Measurements from ENCODE around the gene ZNRD2.

ZNRD2 gene

GRCh38 chr11:65613091-65613928, 43.0 kb downstream of the ZNRD2 start:
- Histone ChIP-seq H3K9ac (ENCODE audit: insufficient read length) (peak overlapping the region; percentile 90), H3K27ac (peak overlapping the region; percentile 79), H3K4me3 (peak overlapping the region; percentile 91), H3K9me3 (ENCODE audit: low read depth, low read length) (no peaks in the 10 kb centered on the region), H3K36me3 (ENCODE audit: insufficient read depth, low read length) (peaks cover 11% of the 10 kb centered on the region; the same call in 1 of the 2 replicates)
- DNase-seq (ENCODE audit: low read depth, low spot score): no peak
- TF ChIP-seq EZH2 (IDR thresholded peaks at IDR 0.05): no peak
- no peak for TF ChIP-seq POLR2AphosphoS5 (IDR thresholded peaks at IDR 0.05; ENCODE audit: borderline replicate concordance, low read depth, low read length)
- TF ChIP-seq FOXP2 (optimal IDR thresholded peaks at IDR 0.05; ENCODE audit: control extremely low read depth, extremely low read length, insufficient read depth): no peak

GRCh38 chr11:65615229-65615949, 45.1 kb downstream of the ZNRD2 start, which contains the start of gene PCNX3:
PCNX3 (plus strand) TSS chr11:65615776; CDS start chr11:65616312, 536 bp downstream.
- Histone ChIP-seq H3K4me3 (peak within 1 kb of the TSS; percentile 91), H3K9me3 (ENCODE audit: low read depth, low read length) (no peaks in the 10 kb centered on the region), H3K9ac (ENCODE audit: insufficient read length) (peak within 1 kb of the TSS; percentile 90), H3K36me3 (ENCODE audit: insufficient read depth, low read length) (peaks cover 21% of the 10 kb centered on the region; the same call in 1 of the 2 replicates), H3K27ac (peak within 1 kb of the TSS; percentile 90)
- peak; percentile 100 for DNase-seq (ENCODE audit: low read depth, low spot score)
- TF ChIP-seq FOXP2 (optimal IDR thresholded peaks at IDR 0.05; ENCODE audit: control extremely low read depth, extremely low read length, insufficient read depth) (no peak), POLR2AphosphoS5 (IDR thresholded peaks at IDR 0.05; ENCODE audit: borderline replicate concordance, low read depth, low read length) (peak; percentile 65; the same call in 1 of the 2 replicates)

- no peak for DNase-seq (ENCODE audit: low read depth, low spot score)
- Histone ChIP-seq H3K4me3 (peak overlapping the region; percentile 91), H3K9me3 (ENCODE audit: low read depth, low read length) (no peaks in the 10 kb centered on the region), H3K36me3 (ENCODE audit: insufficient read depth, low read length) (peaks cover 21% of the 10 kb centered on the region; the same call in 1 of the 2 replicates), H3K27ac (peak overlapping the region; percentile 55; the same call in 1 of the 2 replicates), H3K9ac (ENCODE audit: insufficient read length) (peak overlapping the region; percentile 89)
- TF ChIP-seq FOXP2 (optimal IDR thresholded peaks at IDR 0.05; ENCODE audit: control extremely low read depth, extremely low read length, insufficient read depth) (no peak), POLR2AphosphoS5 (IDR thresholded peaks at IDR 0.05; ENCODE audit: borderline replicate concordance, low read depth, low read length) (no peak), EZH2 (IDR thresholded peaks at IDR 0.05) (no peak)
Measured at GRCh38 chr11:65615950-65616574, 45.8 kb downstream of the ZNRD2 start.

GRCh38 chr11:65616575-65617001, 46.3 kb downstream of the ZNRD2 start:
- H3K9me3 ChIP-seq (ENCODE audit: low read depth, low read length): no peaks in the 10 kb centered on the region

GRCh38 chr11:65617136-65617850, 47.0 kb downstream of the ZNRD2 start:
- DNase-seq (ENCODE audit: low read depth, low spot score): no peak
- no peak for TF ChIP-seq EZH2 (IDR thresholded peaks at IDR 0.05)
- TF ChIP-seq POLR2AphosphoS5 (IDR thresholded peaks at IDR 0.05; ENCODE audit: borderline replicate concordance, low read depth, low read length): no peak
- no peak for TF ChIP-seq FOXP2 (optimal IDR thresholded peaks at IDR 0.05; ENCODE audit: control extremely low read depth, extremely low read length, insufficient read depth)
- H3K4me3 ChIP-seq: peak overlapping the region; percentile 91
- no peaks in the 10 kb centered on the region for H3K9me3 ChIP-seq (ENCODE audit: low read depth, low read length)
- H3K9ac ChIP-seq (ENCODE audit: insufficient read length): peak overlapping the region; percentile 89
- peaks cover 21% of the 10 kb centered on the region; the same call in 1 of the 2 replicates for H3K36me3 ChIP-seq (ENCODE audit: insufficient read depth, low read length)
- H3K27ac ChIP-seq: no peak overlapping the region

More at GRCh38 chr11:65616575-65617001, 46.3 kb downstream of the ZNRD2 start:
- no peak for DNase-seq (ENCODE audit: low read depth, low spot score)
- H3K9ac ChIP-seq (ENCODE audit: insufficient read length): peak overlapping the region; percentile 89
- TF ChIP-seq POLR2AphosphoS5 (IDR thresholded peaks at IDR 0.05; ENCODE audit: borderline replicate concordance, low read depth, low read length) (no peak), FOXP2 (optimal IDR thresholded peaks at IDR 0.05; ENCODE audit: control extremely low read depth, extremely low read length, insufficient read depth) (no peak), EZH2 (IDR thresholded peaks at IDR 0.05) (no peak)
- H3K36me3 ChIP-seq (ENCODE audit: insufficient read depth, low read length): peaks cover 21% of the 10 kb centered on the region; the same call in 1 of the 2 replicates
- H3K4me3 ChIP-seq: peak overlapping the region; percentile 91
- H3K27ac ChIP-seq: no peak overlapping the region

GRCh38 chr11:65617990-65618751, 47.9 kb downstream of the ZNRD2 start:
- DNase-seq (ENCODE audit: low read depth, low spot score): no peak
- no peak overlapping the region for H3K9ac ChIP-seq (ENCODE audit: insufficient read length)
- no peaks in the 10 kb centered on the region for H3K9me3 ChIP-seq (ENCODE audit: low read depth, low read length)
- peaks cover 21% of the 10 kb centered on the region; the same call in 1 of the 2 replicates for H3K36me3 ChIP-seq (ENCODE audit: insufficient read depth, low read length)
- no peak overlapping the region for H3K27ac ChIP-seq
- no peak overlapping the region for H3K4me3 ChIP-seq
- TF ChIP-seq POLR2AphosphoS5 (IDR thresholded peaks at IDR 0.05; ENCODE audit: borderline replicate concordance, low read depth, low read length) (no peak), FOXP2 (optimal IDR thresholded peaks at IDR 0.05; ENCODE audit: control extremely low read depth, extremely low read length, insufficient read depth) (no peak), EZH2 (IDR thresholded peaks at IDR 0.05) (no peak)

GRCh38 chr11:65618763-65619162, 48.5 kb downstream of the ZNRD2 start:
- TF ChIP-seq FOXP2 (optimal IDR thresholded peaks at IDR 0.05; ENCODE audit: control extremely low read depth, extremely low read length, insufficient read depth) (no peak), EZH2 (IDR thresholded peaks at IDR 0.05) (no peak), POLR2AphosphoS5 (IDR thresholded peaks at IDR 0.05; ENCODE audit: borderline replicate concordance, low read depth, low read length) (no peak)
- Histone ChIP-seq H3K9ac (ENCODE audit: insufficient read length) (no peak overlapping the region), H3K4me3 (no peak overlapping the region), H3K36me3 (ENCODE audit: insufficient read depth, low read length) (peaks cover 21% of the 10 kb centered on the region; the same call in 1 of the 2 replicates), H3K9me3 (ENCODE audit: low read depth, low read length) (no peaks in the 10 kb centered on the region), H3K27ac (no peak overlapping the region)
- DNase-seq (ENCODE audit: low read depth, low spot score): no peak
